DND-41 (cell line): ENCODE data around the gene PLEKHG3.

ENCODE experiments used
- ATAC-seq: fragments of 200-7000 bp; cut with Tn5 transposase; 3 replicates; pipeline ENCODE4 v1.9.1; 2021; ENCODE audit warnings: low read depth; ENCODE audit not compliant: insufficient read depth
- DNase-seq: peaks from one replicate; pipeline ENCODE4 v3.0.0-alpha.2; 2020
- H2AFZ ChIP-seq: 2 replicates; pipeline ENCODE4 v1.6.0; 2012; ENCODE audit warnings: low read depth, low read length
- H3K27ac ChIP-seq: 2 replicates; pipeline ENCODE4 v1.5.1; 2012; ENCODE audit warnings: low read length, inconsistent platforms
- H3K27me3 ChIP-seq: fragments of 200-600 bp; sonication (generic); 2 replicates; pipeline ENCODE4 v1.6.0; 2012; ENCODE audit warnings: low read length, mild to moderate bottlenecking, inconsistent platforms; ENCODE audit not compliant: insufficient read depth, poor library complexity
- H3K36me3 ChIP-seq: 2 replicates; pipeline ENCODE4 v1.5.1; 2012; ENCODE audit warnings: low read length, inconsistent platforms; ENCODE audit not compliant: insufficient read depth
- H3K4me1 ChIP-seq: 2 replicates; pipeline ENCODE4 v1.5.1; 2012; ENCODE audit warnings: mild to moderate bottlenecking, low read length; ENCODE audit not compliant: insufficient read depth
- H3K4me2 ChIP-seq: 2 replicates; pipeline ENCODE4 v1.6.0; 2012; ENCODE audit warnings: mild to moderate bottlenecking, moderate library complexity, low read length, inconsistent platforms; ENCODE audit not compliant: insufficient read depth
- H3K4me3 ChIP-seq, 2 experiments: fragments of 200-600 bp in 1 of 2; shearing (Covaris generic) in 1 of 2; 2 replicates each; pipeline ENCODE4 v1.5.1; 2012 to 2016; ENCODE audit warnings: inconsistent platforms in 2 of 2, low read length in 2 of 2, mild to moderate bottlenecking in 2 of 2, low read depth in 1 of 2, moderate library complexity in 1 of 2
- H3K79me2 ChIP-seq: 2 replicates; pipeline ENCODE4 v1.6.0; 2012; ENCODE audit warnings: low read length, inconsistent platforms; ENCODE audit not compliant: insufficient read depth
- H3K9ac ChIP-seq: 2 replicates; pipeline ENCODE4 v1.6.0; 2012; ENCODE audit warnings: low read depth, mild to moderate bottlenecking, inconsistent platforms, low read length, moderate library complexity
- H3K9me3 ChIP-seq: 2 replicates; pipeline ENCODE4 v1.5.1; 2012; ENCODE audit warnings: low read length, moderate library complexity, mild to moderate bottlenecking, inconsistent platforms; ENCODE audit not compliant: insufficient read depth, severe bottlenecking
- H4K20me1 ChIP-seq: 2 replicates; pipeline ENCODE4 v1.6.0; 2012; ENCODE audit warnings: low read length; ENCODE audit not compliant: insufficient read depth
- CTCF ChIP-seq: IDR thresholded peaks from 2 replicates; pipeline ENCODE4 v1.5.1; 2012; ENCODE audit warnings: borderline replicate concordance, low read length, moderate library complexity, mild to moderate bottlenecking; ENCODE audit not compliant: poor library complexity, severe bottlenecking; ENCODE audit errors: extremely low read depth
- EZH2 ChIP-seq: IDR thresholded peaks from 3 replicates; pipeline ENCODE4 v1.6.1; 2012; ENCODE audit warnings: borderline replicate concordance, low read depth, mild to moderate bottlenecking, moderate library complexity, low read length, inconsistent platforms; ENCODE audit not compliant: severe bottlenecking

Gene PLEKHG3

GRCh38 chr14:64775081-64775777, 71.0 kb downstream of the PLEKHG3 start:
- no peak for TF ChIP-seq CTCF
- TF ChIP-seq EZH2, result no peak
- ATAC-seq (no peak), DNase-seq (no peak)
- H3K9ac ChIP-seq, result no peak overlapping the region
- H3K79me2 ChIP-seq, result no peaks in the 10 kb centered on the region
- no peak overlapping the region for H3K27ac ChIP-seq
- no peak overlapping the region for H3K4me3 ChIP-seq
- H3K36me3 ChIP-seq, result no peaks in the 10 kb centered on the region
- H4K20me1 ChIP-seq, result no peaks in the 10 kb centered on the region
- H2AFZ ChIP-seq, result no peak overlapping the region
- H3K4me1 ChIP-seq, result no peaks in the 10 kb centered on the region
- no peaks in the 10 kb centered on the region for H3K27me3 ChIP-seq
- no peaks in the 10 kb centered on the region for H3K9me3 ChIP-seq
- H3K4me2 ChIP-seq, result no peak overlapping the region

- Histone ChIP-seq H3K9ac (no peak overlapping the region), H3K9me3 (no peaks in the 10 kb centered on the region), H3K4me3 (no peak overlapping the region), H3K27me3 (peaks cover 2% of the 10 kb centered on the region), H3K4me2 (no peak overlapping the region), H3K79me2 (no peaks in the 10 kb centered on the region), H3K36me3 (no peaks in the 10 kb centered on the region), H4K20me1 (no peaks in the 10 kb centered on the region), H3K4me1 (no peaks in the 10 kb centered on the region), H2AFZ (no peak overlapping the region), H3K27ac (no peak overlapping the region)
- DNase-seq (no peak), ATAC-seq (no peak)
- TF ChIP-seq CTCF (no peak), EZH2 (no peak)
These were observed 73.2 kb downstream of the PLEKHG3 start for GRCh38 chr14:64777461-64777860.

- Histone ChIP-seq H3K79me2 (no peaks in the 10 kb centered on the region), H3K27ac (no peak overlapping the region), H3K27me3 (peaks cover 4% of the 10 kb centered on the region), H3K4me3 (no peak overlapping the region), H3K9ac (no peak overlapping the region), H2AFZ (no peak overlapping the region), H3K36me3 (no peaks in the 10 kb centered on the region), H4K20me1 (no peaks in the 10 kb centered on the region), H3K4me2 (no peak overlapping the region), H3K9me3 (no peaks in the 10 kb centered on the region), H3K4me1 (no peaks in the 10 kb centered on the region)
- TF ChIP-seq CTCF (no peak), EZH2 (no peak)
- no peak for DNase-seq
- no peak for ATAC-seq
These were observed 74.0 kb downstream of the PLEKHG3 start for GRCh38 chr14:64778104-64778754.
